HG02973 (cell line): ENCODE measurements around the gene IL1RN.
"Not testable (repeated sequence)": the region's sequence is repeated elsewhere in the genome, so short reads cannot be mapped to it uniquely, and the experiment has no call there.

Experiments
- ATAC-seq: cut with Tn5 transposase; IDR thresholded peaks from one replicate; pipeline ENCODE4 v1.9.1; 2021; ENCODE audit warnings: moderate library complexity; ENCODE audit not compliant: unreplicated experiment

IL1RN gene, protein sequence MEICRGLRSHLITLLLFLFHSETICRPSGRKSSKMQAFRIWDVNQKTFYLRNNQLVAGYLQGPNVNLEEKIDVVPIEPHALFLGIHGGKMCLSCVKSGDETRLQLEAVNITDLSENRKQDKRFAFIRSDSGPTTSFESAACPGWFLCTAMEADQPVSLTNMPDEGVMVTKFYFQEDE

DNA sequence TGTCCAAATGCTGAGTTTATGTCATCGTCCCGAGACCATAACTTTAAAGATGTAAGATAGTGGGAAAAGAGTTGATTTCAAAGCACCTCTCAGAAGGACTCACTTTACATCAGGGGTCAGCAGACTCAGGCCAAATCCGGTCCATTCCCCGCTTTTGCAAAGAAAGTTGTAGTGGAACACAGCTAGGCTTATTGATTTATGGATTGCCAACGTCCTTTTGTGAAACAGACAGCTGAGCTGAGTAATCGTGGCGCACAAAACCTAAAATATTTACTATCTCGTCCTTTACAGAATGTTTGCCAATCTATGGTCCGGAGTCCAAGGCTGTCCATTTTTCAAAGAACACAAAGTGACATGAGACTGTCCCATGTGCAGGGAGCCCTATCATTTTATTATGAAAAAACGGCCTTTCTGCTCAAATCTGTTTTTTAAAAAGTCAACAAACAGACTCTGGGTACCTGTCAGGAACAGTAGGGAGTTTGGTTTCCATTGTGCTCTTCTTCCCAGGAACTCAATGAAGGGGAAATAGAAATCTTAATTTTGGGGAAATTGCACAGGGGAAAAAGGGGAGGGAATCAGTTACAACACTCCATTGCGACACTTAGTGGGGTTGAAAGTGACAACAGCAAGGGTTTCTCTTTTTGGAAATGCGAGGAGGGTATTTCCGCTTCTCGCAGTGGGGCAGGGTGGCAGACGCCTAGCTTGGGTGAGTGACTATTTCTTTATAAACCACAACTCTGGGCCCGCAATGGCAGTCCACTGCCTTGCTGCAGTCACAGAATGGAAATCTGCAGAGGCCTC, at the start of gene IL1RN:
TSS of gene IL1RN (plus strand) at position 754 of the 801 bp plus-strand sequence. CDS start at position 781, 27 bp downstream.
- no peak for ATAC-seq

DNA sequence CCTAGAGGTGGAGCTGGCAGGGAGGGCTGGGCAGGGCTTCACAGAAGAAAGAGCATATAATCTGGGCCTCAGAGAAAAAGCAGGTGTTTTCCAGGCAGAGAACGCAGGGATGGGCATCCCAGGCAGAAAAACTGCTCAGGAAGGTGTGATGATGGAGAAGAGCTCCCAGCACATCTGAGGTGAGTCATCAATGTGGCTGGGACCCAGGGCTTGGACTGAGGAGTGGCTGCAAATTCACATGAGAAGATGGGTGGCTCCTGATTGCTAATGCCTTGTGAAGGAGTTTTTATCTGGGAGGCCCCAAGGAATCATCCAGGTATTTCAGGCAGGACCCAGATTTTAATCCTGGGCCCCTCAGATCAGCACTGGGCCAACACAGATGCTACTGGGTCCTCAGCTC, 49.5 kb upstream of the IL1RN start:
- ATAC-seq, result no peak

DNA sequence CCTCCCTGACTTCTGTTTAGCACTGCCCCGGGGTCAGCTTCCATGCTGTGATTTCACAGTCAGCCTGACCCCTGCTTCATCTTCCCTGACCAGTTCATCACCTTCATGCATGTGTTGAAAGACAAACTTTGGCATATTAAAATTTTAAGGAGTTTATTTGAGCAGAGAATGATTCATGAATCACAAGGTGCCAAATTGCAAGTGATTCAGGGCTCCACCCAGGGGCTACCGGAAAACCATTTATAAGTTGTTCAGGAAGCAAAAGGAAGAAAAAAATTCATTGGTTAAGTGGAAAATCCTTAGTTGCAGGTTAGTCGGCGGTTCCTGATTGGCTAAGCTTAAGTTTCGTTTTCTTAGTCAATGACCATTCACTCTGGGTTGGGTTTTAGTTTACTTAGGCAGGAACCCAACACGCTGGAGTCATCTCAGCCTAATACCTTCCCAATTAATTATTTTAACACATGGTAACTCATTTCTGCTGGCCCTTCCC, 49.0 kb upstream of the IL1RN start:
- no peak for ATAC-seq

DNA sequence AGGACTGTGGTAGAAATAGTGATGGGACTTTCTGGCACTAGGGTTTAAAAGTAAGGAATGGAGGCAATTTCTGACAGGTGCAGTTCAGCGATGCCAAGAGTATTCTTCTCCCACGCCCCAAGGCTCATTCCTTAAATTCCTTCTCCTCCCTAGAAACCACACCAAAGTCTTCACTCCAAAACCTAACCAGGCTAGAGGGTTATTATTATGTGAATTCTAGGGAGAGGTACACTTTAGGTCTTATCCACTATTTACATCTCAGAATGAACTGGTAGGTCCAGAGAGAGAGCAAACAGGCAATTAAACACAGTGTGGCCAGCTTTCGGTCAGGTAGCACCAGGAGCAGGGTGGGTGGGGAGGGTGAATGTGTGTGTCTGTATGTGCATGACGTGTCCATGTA, 48.3 kb upstream of the IL1RN start:
- no peak for ATAC-seq

DNA sequence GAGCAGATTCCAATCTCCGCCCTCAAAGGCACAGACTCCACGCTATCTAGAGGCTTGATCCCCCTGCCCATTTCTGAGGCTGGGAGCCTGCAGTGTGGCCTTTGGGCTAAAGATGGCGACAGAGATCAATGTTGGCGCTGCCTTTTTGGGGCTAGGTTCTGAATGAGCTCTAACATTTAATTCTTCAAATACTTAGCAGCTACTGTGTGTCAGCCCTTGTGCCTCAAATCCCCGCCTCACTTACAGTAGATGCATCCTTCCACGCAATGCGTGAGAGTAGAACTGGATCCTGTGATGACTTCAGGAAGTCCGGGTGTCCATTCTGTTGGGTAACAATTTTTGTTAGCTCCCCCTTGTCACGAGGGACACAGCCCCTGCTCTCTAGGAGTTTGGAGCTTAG, 47.3 kb upstream of the IL1RN start:
- no peak for ATAC-seq

DNA sequence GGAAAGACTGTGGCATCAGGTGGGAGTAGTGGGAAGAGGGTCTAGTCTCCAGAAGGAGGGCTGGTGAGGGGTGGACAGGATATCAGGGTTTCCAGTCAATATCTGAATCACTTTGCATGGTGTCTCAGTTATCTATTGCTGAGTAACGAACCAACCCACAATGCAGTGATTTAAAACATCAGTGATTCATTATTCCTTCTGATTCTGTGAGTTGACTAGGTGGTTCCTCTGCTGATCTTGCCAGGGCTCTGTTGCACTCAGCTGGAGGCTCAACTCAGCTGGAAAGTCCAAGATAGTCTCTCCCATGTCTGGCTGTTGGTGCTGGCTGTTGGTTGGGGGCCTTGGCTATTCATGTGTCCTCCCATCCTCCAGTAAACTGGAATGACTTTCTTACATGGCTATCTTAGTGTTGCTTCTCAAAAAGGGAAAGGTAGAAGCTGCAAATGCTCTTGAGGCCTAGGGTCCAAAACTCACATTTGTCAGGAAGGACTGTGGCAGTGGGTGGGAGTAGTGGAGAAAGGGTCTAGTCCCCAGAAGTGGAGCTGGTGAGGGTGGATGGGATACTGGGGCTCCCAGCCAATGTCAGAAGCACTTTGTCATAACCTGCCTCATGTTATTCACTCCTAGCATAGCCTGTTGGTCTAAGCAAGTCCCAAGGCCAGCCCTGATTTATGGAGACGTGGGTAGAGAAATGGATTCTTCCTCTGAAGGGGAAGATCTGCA, 45.7 kb upstream of the IL1RN start:
- no peak for ATAC-seq

DNA sequence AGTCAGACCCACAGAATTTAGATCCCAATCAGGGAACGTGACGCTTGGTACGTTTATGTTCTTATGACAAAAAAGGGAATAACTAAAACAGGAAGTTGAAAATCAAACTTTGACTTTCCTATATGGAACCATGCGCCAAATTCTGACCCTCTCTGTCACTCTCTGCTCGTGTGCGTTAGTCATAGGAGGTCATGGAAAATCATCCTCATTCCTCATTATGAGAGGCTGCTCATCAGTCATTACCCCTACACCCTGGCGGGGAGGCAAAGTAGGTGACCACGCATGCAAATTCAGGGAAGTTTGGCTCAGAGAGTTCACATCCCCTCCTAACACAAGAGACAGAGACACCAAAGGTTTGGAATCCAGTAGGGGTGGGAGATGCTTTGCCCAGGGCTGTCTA, 44.1 kb upstream of the IL1RN start:
- no peak for ATAC-seq

DNA sequence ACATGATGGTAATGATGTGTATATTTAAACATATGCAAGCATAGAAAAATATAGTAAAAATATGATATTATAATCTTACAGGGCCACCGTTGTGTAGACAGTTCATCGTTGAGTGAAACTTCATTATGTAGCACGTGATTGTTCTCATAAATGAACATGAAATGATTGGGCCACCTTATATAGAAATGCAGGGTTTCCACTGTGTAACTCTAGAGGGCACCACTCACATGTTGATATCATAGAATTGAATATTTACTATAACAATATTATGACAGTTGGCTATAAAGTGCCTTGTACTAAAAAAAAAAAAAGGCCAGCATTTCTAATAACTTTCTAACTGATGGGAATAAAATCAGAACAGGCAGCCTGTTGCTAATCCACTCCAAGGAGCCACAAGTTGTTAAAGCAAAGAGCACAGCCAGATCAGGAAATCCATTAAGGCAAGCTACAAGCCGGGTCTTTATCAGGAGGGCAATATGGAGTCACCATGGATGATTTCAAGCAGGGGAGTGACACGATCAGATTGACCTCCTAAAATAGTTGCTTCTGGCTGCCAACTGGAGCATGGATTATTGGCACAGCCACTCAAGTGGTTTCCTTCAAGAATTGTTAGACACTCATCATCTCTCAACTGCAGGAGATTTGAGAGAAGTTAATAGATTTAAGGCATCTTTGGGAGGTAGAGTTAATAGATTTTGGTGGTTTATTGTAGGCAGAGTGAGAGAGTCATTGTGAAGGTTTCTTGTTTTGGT, 43.0 kb upstream of the IL1RN start:
- ATAC-seq, result no peak

DNA sequence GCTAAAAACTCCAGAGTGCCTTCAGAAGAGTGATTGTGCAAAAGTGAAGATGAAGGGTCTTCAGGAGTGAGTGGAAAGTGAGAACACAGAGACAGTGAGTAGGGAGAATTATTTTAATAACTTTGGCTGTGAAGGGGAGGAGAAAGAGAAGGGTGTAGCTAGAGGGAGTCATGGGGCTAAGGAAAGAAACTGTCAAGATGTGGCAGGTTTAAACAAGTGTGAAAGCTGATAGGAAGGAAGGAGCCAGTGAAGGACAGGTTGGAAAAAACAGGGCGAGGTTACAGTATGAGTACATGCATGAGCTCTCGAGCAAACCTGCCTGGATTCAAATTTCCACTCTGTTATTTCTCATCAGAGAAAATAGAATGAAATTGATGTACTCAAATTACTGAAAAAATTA, 41.9 kb upstream of the IL1RN start:
- no peak for ATAC-seq

DNA sequence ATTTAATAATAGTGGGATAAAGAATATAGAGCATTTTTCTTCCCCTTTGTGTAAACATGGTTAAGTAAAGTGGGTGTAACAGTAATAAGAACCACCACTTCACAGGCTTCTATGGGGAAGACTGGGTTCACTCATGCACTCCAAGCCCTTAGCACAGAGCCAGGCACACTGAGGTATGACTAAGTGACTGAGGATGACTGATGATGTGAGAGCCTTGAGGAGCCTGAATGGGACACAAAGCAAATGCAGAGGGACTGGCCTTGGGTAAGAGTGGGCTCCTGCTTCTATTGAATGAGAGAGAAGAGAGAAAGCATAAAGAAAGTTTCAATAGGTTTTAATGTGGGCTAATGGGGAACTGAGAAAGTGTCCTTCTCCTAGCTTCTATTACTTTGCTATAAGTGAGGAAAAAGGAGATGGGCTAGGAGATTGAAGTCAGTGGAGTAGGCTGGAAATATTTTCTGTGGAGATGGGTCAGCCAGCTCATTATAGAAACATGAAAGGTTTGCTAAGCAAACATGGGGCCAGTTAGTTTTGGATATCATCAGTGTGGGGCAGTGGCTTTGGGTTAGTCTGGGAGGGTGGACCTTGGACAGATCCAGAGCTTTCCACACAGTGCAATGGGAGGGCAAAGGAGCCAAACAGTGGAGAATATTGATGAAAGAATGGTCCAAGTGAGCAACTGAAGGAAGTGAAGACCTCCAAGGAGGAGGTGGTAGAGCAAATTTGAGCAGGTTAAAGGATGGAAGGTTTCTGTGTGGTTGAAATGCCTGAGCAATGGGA, 39.0 kb upstream of the IL1RN start:
- no peak for ATAC-seq

DNA sequence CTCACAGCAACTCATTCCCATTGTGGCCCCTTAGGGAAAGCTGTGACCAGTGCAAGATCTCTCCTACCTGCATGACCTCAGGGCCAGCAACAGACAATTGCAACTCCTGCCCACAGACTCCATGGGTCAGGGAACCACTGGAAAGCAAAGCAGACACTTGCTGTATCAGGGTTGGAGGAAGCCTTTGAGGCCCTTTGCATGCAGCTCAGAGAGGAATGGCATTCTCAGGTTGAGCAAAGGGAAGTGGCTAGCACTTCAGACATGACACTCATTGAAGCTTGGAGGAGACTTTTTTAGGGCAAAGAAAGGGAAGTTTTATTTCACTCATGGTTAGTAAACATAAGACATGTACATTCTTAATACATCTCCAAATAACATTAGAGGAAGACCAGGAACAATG, 37.5 kb upstream of the IL1RN start:
- ATAC-seq, result no peak

DNA sequence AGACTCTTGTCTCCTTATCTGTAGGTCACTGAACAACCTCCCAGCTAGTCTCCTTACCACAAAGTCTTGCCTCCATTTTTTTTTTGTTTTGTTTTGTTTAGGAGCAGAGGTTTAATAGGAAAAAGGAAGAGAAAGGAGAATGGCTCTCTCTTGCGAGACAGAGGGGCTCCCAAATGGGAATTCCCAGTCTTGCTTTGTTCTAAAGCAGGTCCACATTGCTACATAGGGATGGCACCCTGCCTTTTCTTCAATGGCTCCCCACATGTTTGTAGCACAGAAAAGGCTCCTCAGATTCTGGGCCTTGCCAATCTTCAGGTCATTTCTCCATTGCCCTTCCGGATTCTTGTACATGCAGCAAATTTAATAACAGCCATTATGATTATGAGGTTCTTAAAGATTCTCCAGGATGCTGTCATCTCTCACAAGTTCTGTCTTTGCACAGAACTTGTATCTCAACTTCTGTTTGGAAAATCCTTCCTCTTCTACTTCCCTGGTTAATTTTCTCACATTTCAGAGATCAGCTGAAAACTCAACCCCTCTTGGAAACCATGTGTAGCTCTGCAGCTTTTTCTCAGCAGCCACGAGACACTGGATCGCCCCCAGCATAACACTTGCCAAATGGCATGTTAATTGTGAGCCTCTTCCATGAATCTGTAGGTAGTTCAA, 36.0 kb upstream of the IL1RN start:
- no peak for ATAC-seq

DNA sequence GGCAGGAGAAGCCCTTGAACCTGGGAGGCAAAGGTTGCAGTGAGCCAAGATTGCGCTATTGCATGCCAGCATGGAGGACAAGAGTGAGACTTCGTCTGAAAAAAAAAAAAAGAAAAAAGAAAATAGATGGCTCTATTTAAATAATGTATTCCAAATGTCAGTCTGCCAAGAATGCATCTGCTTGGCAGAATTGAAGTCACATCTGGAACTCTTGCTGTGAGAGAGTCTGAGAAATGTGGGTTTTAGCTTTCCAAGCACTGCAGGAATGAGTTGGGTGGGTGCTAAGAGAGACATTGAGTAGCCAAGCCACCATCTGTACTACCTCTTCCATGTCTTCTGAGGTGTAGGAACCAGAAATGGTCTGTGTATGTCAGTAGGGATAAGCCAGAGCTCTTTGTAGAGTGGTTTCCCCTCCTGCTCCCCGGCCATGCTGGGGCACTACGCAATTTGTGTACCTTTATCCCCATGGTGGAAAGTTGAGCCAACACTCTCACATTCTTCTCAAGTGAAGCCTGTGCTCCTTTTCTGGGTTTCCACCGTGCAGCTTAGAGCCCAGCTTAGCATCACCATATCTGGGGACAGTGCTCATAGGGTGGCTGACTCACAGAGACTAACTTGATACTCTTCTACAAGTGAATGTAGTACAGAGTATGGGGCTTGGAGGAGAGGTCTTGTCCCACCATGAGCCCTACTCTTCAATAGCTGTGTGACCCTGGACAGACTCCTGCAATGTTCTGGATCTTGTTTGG, 34.4 kb upstream of the IL1RN start:
- no peak for ATAC-seq

DNA sequence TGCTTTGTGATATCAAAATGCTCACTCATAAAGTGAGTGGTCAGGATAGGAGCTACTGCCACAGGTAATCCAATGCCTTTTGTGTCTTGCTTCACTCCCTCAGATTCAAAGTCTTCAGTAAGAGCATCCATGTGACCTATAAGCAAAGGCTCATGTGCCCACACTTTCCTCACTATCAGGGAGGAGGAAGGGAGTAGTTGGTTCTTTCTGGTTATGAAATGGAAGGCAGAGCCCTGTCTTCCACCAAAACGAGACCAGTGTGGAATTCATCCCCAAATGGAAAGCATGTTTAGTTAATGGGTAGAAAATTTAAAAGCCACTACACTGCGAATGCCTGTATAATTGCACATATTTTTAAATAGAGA, 33.8 kb upstream of the IL1RN start:
- ATAC-seq, result no peak

DNA sequence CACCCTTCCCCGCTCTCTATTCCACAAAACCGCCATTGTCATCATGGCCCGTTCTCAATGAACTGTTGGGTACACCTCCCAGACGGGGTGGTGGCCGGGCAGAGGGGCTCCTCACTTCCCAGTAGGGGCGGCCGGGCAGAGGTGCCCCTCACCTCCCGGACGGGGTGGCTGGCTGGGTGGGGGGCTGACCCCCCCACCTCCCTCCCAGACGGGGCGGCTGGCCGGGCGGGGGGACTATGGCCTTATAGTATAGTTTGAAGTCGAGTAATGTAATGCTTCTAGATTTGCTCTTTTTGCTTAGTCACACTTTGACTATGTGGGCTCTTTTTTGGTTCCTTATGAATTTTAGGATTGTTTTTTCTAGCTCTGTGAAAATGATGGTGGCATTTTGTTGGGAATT, 31.1 kb upstream of the IL1RN start:
- not testable (repeated sequence) for ATAC-seq

DNA sequence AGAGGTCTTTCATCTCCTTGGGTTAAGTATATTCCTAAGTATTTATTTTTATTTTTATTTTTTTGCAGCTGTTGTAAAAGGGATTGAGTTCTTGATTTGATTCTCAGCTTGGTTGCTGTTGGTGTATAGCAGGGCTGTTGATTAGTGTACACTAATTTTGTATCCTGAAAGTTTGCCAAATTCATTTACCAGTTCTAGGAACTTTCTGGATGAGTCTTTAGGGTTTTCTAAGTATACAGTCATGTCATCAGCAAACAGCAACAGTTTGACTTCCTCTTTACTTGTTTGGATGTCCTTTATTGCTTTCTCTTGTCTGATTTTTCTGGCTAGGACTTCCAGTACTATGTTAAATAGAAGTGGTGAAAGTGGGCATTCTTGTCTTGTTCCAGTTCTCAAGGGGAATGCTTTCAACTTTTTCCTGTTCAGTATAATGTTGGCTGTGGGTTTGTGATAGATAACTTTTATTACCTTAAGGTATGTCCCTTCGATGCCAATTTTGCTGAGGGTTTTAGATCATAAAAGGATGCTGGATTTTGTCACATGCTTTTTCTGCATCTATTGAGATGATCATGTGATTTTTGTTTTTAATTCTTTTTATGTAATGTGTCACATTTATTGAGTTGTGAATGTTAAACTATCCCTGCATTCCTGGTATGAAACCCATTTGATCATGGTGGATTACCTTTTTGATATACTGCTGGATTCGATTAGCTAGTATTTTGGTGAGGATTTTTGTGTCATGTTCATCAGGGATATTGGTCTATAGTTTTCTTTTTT, 30.4 kb upstream of the IL1RN start:
- not testable (repeated sequence) for ATAC-seq

DNA sequence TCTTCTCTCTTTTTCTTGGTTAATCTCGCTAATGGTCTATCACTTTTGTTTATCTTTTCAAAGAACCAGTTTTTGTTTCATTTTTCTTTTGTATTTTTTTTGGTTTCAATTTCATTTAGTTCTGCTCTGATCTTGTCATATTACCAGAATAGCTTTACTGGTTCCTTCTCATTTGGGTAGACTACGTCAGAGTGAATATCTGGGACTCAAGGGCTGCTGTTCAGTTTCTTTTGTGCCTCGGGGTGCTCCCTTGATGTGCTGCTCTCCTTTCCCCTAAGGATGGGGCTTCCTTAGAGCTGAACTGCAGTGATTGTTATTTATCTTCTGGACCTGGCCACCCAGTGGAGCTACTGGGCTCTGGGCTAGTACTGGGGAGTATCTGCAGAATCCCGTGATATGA, 29.4 kb upstream of the IL1RN start:
- peak; percentile 70 for ATAC-seq

DNA sequence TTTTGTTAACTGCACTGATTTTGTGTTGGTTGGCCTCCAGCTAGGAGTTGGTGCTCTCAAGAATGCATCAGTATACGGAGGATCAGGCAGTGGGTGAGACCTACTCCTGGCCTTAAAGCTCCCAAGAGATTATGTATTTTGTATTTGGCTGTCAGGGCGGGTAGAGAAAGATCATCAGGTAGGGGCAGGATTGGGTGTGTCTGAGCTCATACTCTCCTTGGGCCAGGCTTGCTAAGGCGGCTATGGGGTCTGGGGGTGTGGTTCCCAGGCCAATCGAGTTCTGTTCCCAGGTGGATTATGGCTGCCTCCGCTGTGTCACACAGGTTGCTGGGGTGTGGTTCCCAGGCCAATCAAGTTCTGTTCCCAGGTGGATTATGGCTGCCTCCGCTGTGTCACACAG, 28.9 kb upstream of the IL1RN start:
- no peak for ATAC-seq

DNA sequence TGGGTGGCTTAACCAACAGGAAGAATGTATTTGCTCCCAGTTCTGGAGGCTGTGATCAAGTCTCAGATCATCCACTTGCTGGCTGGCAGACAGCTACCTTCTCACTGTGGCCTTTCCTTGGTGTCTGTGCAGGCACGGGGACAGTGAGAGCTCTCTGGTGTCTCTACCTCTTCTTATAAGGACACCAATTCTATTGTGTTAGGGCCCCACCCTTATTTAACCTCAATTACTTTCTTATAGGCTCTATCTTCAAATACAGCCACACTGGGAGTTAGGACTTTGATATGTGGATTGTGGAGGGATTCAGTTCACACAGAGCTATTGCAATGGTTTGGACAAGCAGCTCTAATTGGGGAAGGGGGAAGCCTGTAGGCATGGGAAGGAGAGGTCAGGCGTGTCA, 25.3 kb upstream of the IL1RN start:
- no peak for ATAC-seq
